ENCODE measurements around the gene TRIP11.

Gene TRIP11

DNA sequence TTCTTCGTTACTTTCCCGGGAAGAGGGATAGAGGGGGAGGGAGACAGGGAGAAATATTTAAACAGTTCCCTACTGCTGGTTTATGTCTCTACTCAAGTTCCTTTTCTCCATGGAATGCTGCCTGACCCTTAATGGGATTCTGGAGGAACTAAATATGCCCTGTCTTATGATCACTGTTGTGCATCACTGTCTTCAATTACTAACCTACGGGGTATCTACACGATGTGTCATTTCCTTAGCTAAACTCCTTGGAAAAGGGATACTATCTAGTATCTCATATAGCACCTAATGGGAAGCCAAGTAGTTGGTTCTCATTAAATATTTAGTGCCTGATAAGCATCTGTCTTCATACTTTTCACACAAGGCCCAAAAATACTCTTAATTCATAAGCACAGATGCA lies 54.9 kb downstream of the TRIP11 start:
- no peak overlapping the region for H3K27ac ChIP-seq
- TF ChIP-seq, protein P1, sequence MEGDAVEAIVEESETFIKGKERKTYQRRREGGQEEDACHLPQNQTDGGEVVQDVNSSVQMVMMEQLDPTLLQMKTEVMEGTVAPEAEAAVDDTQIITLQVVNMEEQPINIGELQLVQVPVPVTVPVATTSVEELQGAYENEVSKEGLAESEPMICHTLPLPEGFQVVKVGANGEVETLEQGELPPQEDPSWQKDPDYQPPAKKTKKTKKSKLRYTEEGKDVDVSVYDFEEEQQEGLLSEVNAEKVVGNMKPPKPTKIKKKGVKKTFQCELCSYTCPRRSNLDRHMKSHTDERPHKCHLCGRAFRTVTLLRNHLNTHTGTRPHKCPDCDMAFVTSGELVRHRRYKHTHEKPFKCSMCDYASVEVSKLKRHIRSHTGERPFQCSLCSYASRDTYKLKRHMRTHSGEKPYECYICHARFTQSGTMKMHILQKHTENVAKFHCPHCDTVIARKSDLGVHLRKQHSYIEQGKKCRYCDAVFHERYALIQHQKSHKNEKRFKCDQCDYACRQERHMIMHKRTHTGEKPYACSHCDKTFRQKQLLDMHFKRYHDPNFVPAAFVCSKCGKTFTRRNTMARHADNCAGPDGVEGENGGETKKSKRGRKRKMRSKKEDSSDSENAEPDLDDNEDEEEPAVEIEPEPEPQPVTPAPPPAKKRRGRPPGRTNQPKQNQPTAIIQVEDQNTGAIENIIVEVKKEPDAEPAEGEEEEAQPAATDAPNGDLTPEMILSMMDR (conservative IDR thresholded peaks at IDR 0.05), result no peak
- TF ChIP-seq ZFX (IDR thresholded peaks at IDR 0.05), result no peak

DNA sequence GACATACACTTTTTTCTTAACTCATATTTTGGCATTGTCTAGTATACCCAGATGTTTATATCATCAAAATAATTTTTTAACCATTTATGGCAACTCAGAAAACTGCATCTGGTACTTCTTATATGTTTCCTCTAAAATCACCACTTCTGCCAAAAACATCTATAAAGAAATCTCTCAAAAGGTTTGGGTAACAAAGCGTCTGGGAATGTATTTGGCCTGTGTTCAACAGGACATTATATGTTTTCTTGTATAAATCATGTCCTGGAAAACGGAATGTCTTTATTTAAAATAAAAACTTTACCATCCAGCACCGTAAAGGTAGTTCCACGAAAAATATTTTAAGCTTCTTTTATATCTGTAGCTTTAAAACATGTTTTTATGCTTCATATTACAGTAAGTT lies 56.3 kb downstream of the TRIP11 start:
- TF ChIP-seq, protein P1 (conservative IDR thresholded peaks at IDR 0.05), result no peak
- TF ChIP-seq ZFX (IDR thresholded peaks at IDR 0.05), result no peak
- H3K27ac ChIP-seq, result no peak overlapping the region

DNA sequence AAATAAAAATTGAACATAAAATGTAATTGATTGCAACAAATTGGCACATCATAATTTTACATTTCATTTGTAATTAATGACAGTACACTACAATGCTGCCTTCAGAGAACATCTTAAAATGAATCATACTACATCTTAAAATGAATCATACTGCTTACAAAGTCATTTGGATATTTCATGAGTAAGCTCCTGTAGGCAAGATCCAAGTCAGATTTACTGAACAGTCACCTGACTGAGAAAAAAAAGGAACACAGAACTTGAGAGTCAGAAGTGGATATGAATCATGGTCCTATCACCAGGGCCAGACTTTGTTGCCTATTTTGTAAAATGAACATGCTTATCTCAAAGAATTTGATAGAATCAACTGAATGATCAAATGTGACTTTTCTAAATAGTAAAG lies 59.7 kb downstream of the TRIP11 start:
- no peak overlapping the region for H3K27ac ChIP-seq
- TF ChIP-seq, protein P1 (conservative IDR thresholded peaks at IDR 0.05), result no peak
- no peak for TF ChIP-seq ZFX (IDR thresholded peaks at IDR 0.05)

DNA sequence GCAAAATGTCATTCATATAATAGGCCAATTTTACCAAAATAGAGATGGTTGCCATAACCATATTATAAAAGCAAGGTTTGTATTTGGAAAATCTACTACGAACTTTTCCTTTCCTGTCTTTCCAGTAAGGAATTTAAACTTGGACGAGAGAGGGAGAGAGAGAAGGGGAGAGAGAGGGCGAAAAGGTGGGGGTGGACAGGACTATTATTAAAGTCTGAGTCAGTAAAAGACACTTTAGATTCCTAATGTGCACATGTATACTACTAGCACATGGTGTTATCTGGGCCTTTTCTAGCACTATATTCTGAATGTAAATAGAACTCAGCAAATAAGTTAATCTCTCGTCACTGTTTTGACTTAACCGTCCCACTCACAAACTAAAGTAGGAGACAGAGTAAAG lies 62.0 kb downstream of the TRIP11 start:
- TF ChIP-seq ZFX (IDR thresholded peaks at IDR 0.05), result no peak
- TF ChIP-seq, protein P1 (conservative IDR thresholded peaks at IDR 0.05), result no peak
- H3K27ac ChIP-seq, result no peak overlapping the region

DNA sequence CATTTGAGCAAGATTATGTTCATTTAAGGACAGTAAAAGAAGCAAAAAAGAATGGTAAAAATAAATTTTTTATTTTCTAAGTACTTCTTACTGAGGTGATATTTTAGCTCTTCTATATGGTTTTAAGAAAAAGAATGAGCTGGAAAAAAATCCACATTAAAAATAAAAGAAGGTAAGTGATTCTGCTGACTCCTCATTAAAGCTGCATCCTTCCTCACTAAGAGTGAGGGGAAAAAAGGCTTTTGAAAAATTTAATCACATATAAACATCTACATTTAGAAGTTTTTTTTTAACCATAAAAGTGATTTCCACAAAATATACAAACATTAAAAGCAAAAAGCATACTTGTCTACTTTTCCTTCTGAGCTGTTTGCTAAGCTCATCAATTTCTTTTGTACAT lies 64.1 kb downstream of the TRIP11 start:
- H3K27ac ChIP-seq, result no peak overlapping the region
- no peak for TF ChIP-seq ZFX (IDR thresholded peaks at IDR 0.05)
- TF ChIP-seq, protein P1 (conservative IDR thresholded peaks at IDR 0.05), result no peak

DNA sequence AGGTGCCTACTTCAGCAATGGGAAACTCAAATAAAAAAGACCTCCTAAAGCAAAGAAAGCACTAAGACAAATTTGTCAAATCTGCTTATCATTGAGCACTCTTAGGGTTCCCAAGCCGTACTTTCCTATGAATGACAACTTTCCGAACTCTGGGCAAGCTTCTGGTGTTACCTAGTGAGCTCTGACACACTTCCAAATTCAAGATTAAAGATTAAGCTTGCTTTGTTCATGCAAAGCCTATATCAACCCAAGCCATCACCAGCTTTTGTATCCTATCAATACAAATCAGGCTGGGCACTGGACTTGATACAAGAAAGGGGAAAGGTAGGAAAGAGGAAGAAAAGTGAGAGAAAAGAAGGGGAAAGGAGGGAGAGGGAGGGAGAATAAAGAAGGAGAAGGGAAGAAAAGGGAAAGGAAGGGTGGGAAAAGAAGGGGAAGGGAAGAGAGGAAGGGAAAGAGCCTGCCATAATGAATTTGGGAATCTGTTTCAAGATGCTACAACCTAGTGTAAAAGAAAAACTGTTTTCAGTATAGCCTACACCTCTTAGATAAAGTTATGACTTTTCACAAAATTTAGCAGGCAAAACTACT lies 68.6 kb downstream of the TRIP11 start:
- H3K27ac ChIP-seq, result no peak overlapping the region
- TF ChIP-seq, protein P1 (conservative IDR thresholded peaks at IDR 0.05), result no peak
- no peak for TF ChIP-seq ZFX (IDR thresholded peaks at IDR 0.05)

DNA sequence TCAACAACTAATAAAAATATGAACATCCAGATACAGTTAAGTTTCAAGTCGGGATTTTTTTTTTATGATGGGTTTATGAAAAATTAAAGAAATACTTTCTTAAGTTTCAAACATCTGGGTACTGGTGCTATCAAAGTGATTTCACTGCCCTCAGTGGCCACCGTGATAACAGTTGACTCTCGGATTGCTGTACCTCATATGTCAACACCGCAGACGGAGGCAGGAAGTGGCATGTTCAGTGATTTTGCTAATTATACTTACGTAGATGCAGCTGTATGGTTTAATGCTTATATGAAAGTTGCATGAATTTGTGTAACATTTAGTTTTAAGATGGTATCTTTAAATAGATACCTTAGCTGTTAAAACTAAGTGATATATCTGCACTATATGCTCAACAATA lies 71.6 kb downstream of the TRIP11 start:
- TF ChIP-seq, protein P1 (conservative IDR thresholded peaks at IDR 0.05), result no peak
- no peak for TF ChIP-seq ZFX (IDR thresholded peaks at IDR 0.05)
- no peak overlapping the region for H3K27ac ChIP-seq

All from C4-2B (cell line).